HCT116 (cell line): Measurements from ENCODE around the gene OR11G2. TPM values are rescaled to one million over a fixed set of nuclear protein-coding genes. Genes with fewer than 3 reads are reported as not detected.

ENCODE experiments used
- ATAC-seq: fragments of 200-7000 bp; cut with Tn5 transposase; 2 replicates; pipeline ENCODE4 v1.9.1; 2020; ENCODE audit warnings: mild to moderate bottlenecking, moderate library complexity
- BruUV-seq: library from RNA; stranded (reverse); fragments of 400-500 nt; replicated peaks from 2 replicates; lab custom pipeline; 2021; lab: Mats Ljungman, UMichigan
- CTCF ChIA-PET: fragments of 300-600 bp; sonication (Branson Sonifier 250); formaldehyde crosslinking; loops from one replicate; lab custom pipeline; 2021; ENCODE audit warnings: antibody characterized with exemption; lab: Charles Lee
- POLR2A ChIA-PET: fragments of 300-600, 350-600 bp; sonication (Branson Sonifier 250); formaldehyde crosslinking; loops from one replicate; lab custom pipeline; 2021; ENCODE audit warnings: antibody characterized with exemption; lab: Charles Lee
- RAD21 ChIA-PET, 2 experiments: fragments of 300-600 bp; sonication (Branson Sonifier 250); formaldehyde crosslinking; loops; one replicate each; lab custom pipeline; 2023; ENCODE audit warnings: low total read pairs in 2 of 2; ENCODE audit not compliant: uncharacterized antibody in 2 of 2, unreplicated experiment in 2 of 2, low non-redundant PET in 1 of 2; lab: Charles Lee
- DNase-seq: peaks from one replicate; pipeline ENCODE4 v3.0.0-alpha.2; 2010; ENCODE audit warnings: low read depth, low spot score
- H2AFZ ChIP-seq: fragments of 200-600 bp; shearing (Covaris generic), sonication (generic); 2 replicates; pipeline ENCODE4 v1.6.1; 2017; ENCODE audit warnings: low read depth, mixed run types, mixed read lengths, antibody characterized with exemption, low read length; ENCODE audit not compliant: poor library complexity, severe bottlenecking
- H3K27ac ChIP-seq: 2 replicates; pipeline ENCODE4 v1.5.1; 2012; ENCODE audit warnings: low read depth, low read length
- H3K27me3 ChIP-seq: fragments of 200-600 bp; sonication (generic); 2 replicates; pipeline ENCODE4 v1.6.1; 2016; ENCODE audit warnings: mixed run types, low read length, mixed read lengths; ENCODE audit not compliant: insufficient read depth
- H3K36me3 ChIP-seq, 2 experiments: fragments of 200-500 bp in 1 of 2; fragments of 200-600 bp in 1 of 2; sonication (Bioruptor generic) in 1 of 2; sonication (generic) in 1 of 2; 2 replicates each; pipeline versions ENCODE4 v1.5.1 to v1.6.1; 2014 to 2016; ENCODE audit warnings: low read length in 2 of 2, inconsistent platforms in 1 of 2, mixed read lengths in 1 of 2, mixed run types in 1 of 2; ENCODE audit not compliant: insufficient read depth in 2 of 2, control insufficient read depth in 1 of 2
- H3K4me1 ChIP-seq, 2 experiments: fragments of 200-600 bp in 1 of 2; sonication (generic) in 1 of 2; 2 replicates each; pipeline versions ENCODE4 v1.5.1 to v1.6.1; 2012 to 2017; ENCODE audit warnings: low read length in 2 of 2, inconsistent platforms in 1 of 2, mild to moderate bottlenecking in 1 of 2, mixed read lengths in 1 of 2, mixed run types in 1 of 2, moderate library complexity in 1 of 2; ENCODE audit not compliant: insufficient read depth in 2 of 2, control insufficient read depth in 1 of 2
- H3K4me2 ChIP-seq: fragments of 200-600 bp; sonication (generic); 2 replicates; pipeline ENCODE4 v1.6.1; 2017; ENCODE audit warnings: mixed run types, low read length, mixed read lengths
- H3K4me3 ChIP-seq, 2 experiments: fragments of 200-600 bp in 1 of 2; sonication (generic) in 1 of 2; replicated peaks in 1 of 2; 2 replicates each; pipeline ENCODE4 v1.5.1; 2011 to 2016; ENCODE audit warnings: low read length in 2 of 2, control low read depth in 1 of 2, low read depth in 1 of 2, mild to moderate bottlenecking in 1 of 2, mixed read lengths in 1 of 2, mixed run types in 1 of 2
- H3K79me2 ChIP-seq: fragments of 200-600 bp; sonication (generic); 2 replicates; pipeline ENCODE4 v1.6.1; 2017; ENCODE audit warnings: mild to moderate bottlenecking, mixed run types, low read length, moderate library complexity, mixed read lengths; ENCODE audit not compliant: insufficient read depth
- H3K9ac ChIP-seq: fragments of 200-600 bp; sonication (generic); 2 replicates; pipeline ENCODE4 v1.6.1; 2016; ENCODE audit warnings: low read length, mixed read lengths
- H3K9me2 ChIP-seq: fragments of 200-600 bp; sonication (generic), shearing (Covaris generic); 2 replicates; pipeline ENCODE4 v1.6.1; 2017; ENCODE audit warnings: mixed run types, mild to moderate bottlenecking, moderate library complexity; ENCODE audit not compliant: insufficient read depth
- H3K9me3 ChIP-seq, 2 experiments: fragments of 200-500 bp in 1 of 2; fragments of 200-600 bp in 1 of 2; sonication (Bioruptor generic) in 1 of 2; sonication (generic) in 1 of 2; 2 replicates each; pipeline ENCODE4 v1.6.1; 2014 to 2017; ENCODE audit warnings: low read length in 2 of 2, mixed read lengths in 2 of 2, inconsistent platforms in 1 of 2, low read depth in 1 of 2, mild to moderate bottlenecking in 1 of 2, mixed run types in 1 of 2, moderate library complexity in 1 of 2; ENCODE audit not compliant: control insufficient read depth in 1 of 2, insufficient read depth in 1 of 2
- H4K20me1 ChIP-seq: fragments of 200-600 bp; sonication (generic), shearing (Covaris generic); 2 replicates; pipeline ENCODE4 v1.6.1; 2017; ENCODE audit warnings: mixed run types, mild to moderate bottlenecking, moderate library complexity; ENCODE audit not compliant: insufficient read depth
- CBX3 ChIP-seq: IDR thresholded peaks from 2 replicates; pipeline ENCODE4 v1.6.1; 2012; ENCODE audit warnings: low read depth
- CEBPB ChIP-seq: IDR thresholded peaks from 2 replicates; pipeline ENCODE4 v1.6.1; 2012; ENCODE audit warnings: low read depth
- EGR1 ChIP-seq: IDR thresholded peaks from 2 replicates; pipeline ENCODE4 v1.6.1; 2012; ENCODE audit warnings: low read depth
- ELF1 ChIP-seq: IDR thresholded peaks from 2 replicates; pipeline ENCODE4 v1.6.1; 2012; ENCODE audit warnings: low read depth, borderline replicate concordance
- EZH2phosphoT487 ChIP-seq: fragments of 200-600 bp; IDR thresholded peaks from 2 replicates; pipeline ENCODE4 v1.6.1; 2018; ENCODE audit warnings: antibody characterized with exemption, borderline replicate concordance
- FOSL1 ChIP-seq: IDR thresholded peaks from 2 replicates; pipeline ENCODE4 v1.6.1; 2012; ENCODE audit warnings: low read depth
- JUND ChIP-seq: IDR thresholded peaks from 2 replicates; pipeline ENCODE4 v1.6.1; 2012
- MAX ChIP-seq: IDR thresholded peaks from 2 replicates; pipeline ENCODE4 v1.6.1; 2012
- POLR2A ChIP-seq: IDR thresholded peaks from 2 replicates; pipeline ENCODE4 v1.7.0; 2011; ENCODE audit warnings: borderline replicate concordance; ENCODE audit not compliant: insufficient read depth, insufficient read length; ENCODE audit errors: extremely low read depth
- POLR2AphosphoS5 ChIP-seq: IDR thresholded peaks from 2 replicates; pipeline ENCODE4 v1.6.1; 2011; ENCODE audit warnings: mild to moderate bottlenecking, low read depth, low read length, moderate library complexity
- RAD21 ChIP-seq: IDR thresholded peaks from 2 replicates; pipeline ENCODE4 v1.6.1; 2012; ENCODE audit warnings: low read depth, mild to moderate bottlenecking
- REST ChIP-seq: IDR thresholded peaks from 2 replicates; pipeline ENCODE4 v1.6.1; 2012; ENCODE audit warnings: low read depth
- SIN3A ChIP-seq: IDR thresholded peaks from 2 replicates; pipeline ENCODE4 v1.6.1; 2012; ENCODE audit warnings: low read depth
- SP1 ChIP-seq: IDR thresholded peaks from 2 replicates; pipeline ENCODE4 v1.6.1; 2012; ENCODE audit warnings: low read depth
- TCF7L2 ChIP-seq: IDR thresholded peaks from 2 replicates; pipeline ENCODE4 v1.7.0; 2011; ENCODE audit warnings: borderline replicate concordance, inconsistent platforms; ENCODE audit not compliant: insufficient read depth, insufficient read length; ENCODE audit errors: extremely low read depth
- ZBTB33 ChIP-seq: IDR thresholded peaks from 2 replicates; pipeline ENCODE4 v1.6.1; 2011; ENCODE audit warnings: mild to moderate bottlenecking, low read length, moderate library complexity; ENCODE audit not compliant: insufficient replicate concordance; ENCODE audit errors: extremely low read depth
- ZNF274 ChIP-seq: fragments of 200-500 bp; sonication (Bioruptor generic); IDR thresholded peaks from 2 replicates; pipeline ENCODE4 v1.6.1; 2014; ENCODE audit warnings: mild to moderate bottlenecking, low read depth, low read length, inconsistent platforms
- intact Hi-C: fragments of 100-400 bp; cut with micrococcal nuclease; formaldehyde crosslinking; loops from 2 replicates; pipeline ENCODE4 v1.10.0; 2022
- total RNA-seq: library from RNA; stranded (reverse); gene quantifications from one replicate; pipeline ENCODE4 v1.2.1, GENCODE V29; 2021; ENCODE audit not compliant: unreplicated experiment
- TF ChIP-seq, protein P1 (sequence below): IDR thresholded peaks from 2 replicates; pipeline ENCODE4 v1.6.1; 2012

The OR11G2 gene
- total RNA-seq, 1 experiment from 2014 or later, result not detected

GRCh38 chr14:20179880-20180279 is 10.8 kb upstream of the OR11G2 start:
- H3K4me2 ChIP-seq, result no peak overlapping the region
- DNase-seq (no peak), ATAC-seq (no peak)
- H2AFZ ChIP-seq, result no peak overlapping the region
- H3K79me2 ChIP-seq, result no peaks in the 10 kb centered on the region
- intact Hi-C loops, result no loop called here
- no peak overlapping the region for H3K4me3 ChIP-seq
- H4K20me1 ChIP-seq, result no peaks in the 10 kb centered on the region; the same call in 1 of the 2 replicates
- ChIA-PET POLR2A (no interaction called here), RAD21 (no interaction called here), CTCF (no interaction called here)
- no peaks in the 10 kb centered on the region for H3K9me2 ChIP-seq
- no peaks in the 10 kb centered on the region for H3K36me3 ChIP-seq
- no peaks in the 10 kb centered on the region for H3K27me3 ChIP-seq
- no peak overlapping the region for H3K27ac ChIP-seq
- no peak overlapping the region for H3K9ac ChIP-seq
- no peaks in the 10 kb centered on the region for H3K4me1 ChIP-seq
- no peak for TF ChIP-seq FOSL1
- no peak for TF ChIP-seq POLR2AphosphoS5
- TF ChIP-seq, protein P1, sequence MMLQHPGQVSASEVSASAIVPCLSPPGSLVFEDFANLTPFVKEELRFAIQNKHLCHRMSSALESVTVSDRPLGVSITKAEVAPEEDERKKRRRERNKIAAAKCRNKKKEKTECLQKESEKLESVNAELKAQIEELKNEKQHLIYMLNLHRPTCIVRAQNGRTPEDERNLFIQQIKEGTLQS, result no peak
- no peak for TF ChIP-seq TCF7L2
- no peak for TF ChIP-seq SP1
- TF ChIP-seq RAD21, result no peak
- TF ChIP-seq JUND, result no peak
- no peak for TF ChIP-seq ZBTB33
- no peak for TF ChIP-seq POLR2A
- TF ChIP-seq CBX3, result no peak
- no peak for TF ChIP-seq REST
- TF ChIP-seq ELF1, result no peak
- TF ChIP-seq EGR1, result no peak
- TF ChIP-seq CEBPB, result no peak
- no peak for TF ChIP-seq ZNF274
- no peak for TF ChIP-seq SIN3A
- no peak for TF ChIP-seq MAX
- TF ChIP-seq EZH2phosphoT487, result no peak
- no peaks in the 10 kb centered on the region for H3K9me3 ChIP-seq
- BruUV-seq, result no TSS peak
